ENCODE measurements around the gene ZDHHC14.

DNA sequence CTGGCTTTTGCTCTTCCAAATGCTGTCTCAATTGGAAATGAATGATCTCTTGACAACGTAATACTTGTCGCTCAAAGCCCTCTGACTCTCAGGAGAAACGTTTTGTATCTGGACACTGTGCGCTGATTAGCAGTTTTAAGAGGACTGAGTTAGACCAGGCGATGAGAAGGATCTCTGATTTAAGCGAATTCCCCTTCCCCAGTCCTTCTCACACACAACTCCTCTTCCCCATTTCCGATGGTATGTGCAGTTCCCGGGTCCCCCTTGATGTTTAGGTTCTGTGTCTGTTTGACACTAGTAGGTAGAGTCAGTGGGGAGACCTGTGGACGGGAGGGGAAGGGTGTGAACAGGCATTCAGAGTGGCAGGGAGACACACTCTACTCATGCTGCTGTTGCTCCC lies 2.5 kb downstream of the ZDHHC14 start:
- no peak for TF ChIP-seq EP300 (IDR thresholded peaks at IDR 0.05)
- no peak for TF ChIP-seq POLR2A (IDR thresholded peaks at IDR 0.05)
